Measurements from ENCODE around the gene THOC2.

- TF ChIP-seq POLR2A (IDR thresholded peaks at IDR 0.05): no peak
- no peak for TF ChIP-seq POLR2AphosphoS5 (IDR thresholded peaks at IDR 0.05)
- no peak for TF ChIP-seq CTCF (IDR thresholded peaks at IDR 0.05)
Observed at GRCh38 chrX:123742440-123742839, 9.6 kb upstream of the THOC2 start.

Measured in upper lobe of left lung (tissue), 4 donors.